CD4-positive, alpha-beta T cell treated with Interleukin-6 at 100 ng/mL for 8 hours (primary cell): ENCODE measurements around the gene MYO18A.

Source experiments
- DNase-seq: peaks from one replicate; pipeline ENCODE4 v3.0.0-alpha.2; 2020; ENCODE audit warnings: mixed read lengths, low spot score

MYO18A gene

DNA sequence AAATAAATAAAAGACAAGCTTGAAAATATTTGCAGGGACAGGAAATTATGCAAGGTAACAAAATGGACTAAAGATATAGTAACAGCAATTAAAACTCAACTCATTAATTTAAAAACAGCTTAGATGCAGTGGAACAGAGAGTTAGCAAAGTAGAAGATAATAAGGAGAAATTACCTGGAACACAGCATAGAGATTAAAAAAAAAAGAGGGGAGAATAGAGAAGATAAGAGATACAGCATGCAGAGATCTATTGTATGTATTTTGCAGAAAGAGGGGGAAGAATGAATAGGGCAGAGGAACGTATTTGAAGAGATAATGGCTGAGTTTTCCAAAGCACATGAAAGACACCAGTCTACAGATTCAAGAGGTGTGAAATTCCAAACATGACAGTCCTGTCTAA, 145.7 kb downstream of the MYO18A start:
- no peak for DNase-seq

DNA sequence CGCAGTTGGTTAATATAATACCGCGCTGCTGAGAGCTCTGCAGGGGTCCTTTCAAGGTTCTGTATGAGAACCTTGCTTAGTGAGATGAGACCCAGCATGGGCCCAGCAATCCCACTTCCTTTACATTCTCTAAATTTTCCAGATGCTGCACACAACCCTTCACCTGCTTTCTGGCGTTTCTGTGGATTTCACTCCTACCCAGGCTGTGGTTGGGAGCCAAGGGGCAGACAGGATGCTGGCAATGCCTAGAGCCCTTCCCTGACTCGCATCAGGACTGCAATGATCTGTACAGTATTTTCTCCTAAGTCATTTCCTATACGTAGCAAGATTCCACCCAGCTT, 147.4 kb downstream of the MYO18A start:
- no peak for DNase-seq

DNA sequence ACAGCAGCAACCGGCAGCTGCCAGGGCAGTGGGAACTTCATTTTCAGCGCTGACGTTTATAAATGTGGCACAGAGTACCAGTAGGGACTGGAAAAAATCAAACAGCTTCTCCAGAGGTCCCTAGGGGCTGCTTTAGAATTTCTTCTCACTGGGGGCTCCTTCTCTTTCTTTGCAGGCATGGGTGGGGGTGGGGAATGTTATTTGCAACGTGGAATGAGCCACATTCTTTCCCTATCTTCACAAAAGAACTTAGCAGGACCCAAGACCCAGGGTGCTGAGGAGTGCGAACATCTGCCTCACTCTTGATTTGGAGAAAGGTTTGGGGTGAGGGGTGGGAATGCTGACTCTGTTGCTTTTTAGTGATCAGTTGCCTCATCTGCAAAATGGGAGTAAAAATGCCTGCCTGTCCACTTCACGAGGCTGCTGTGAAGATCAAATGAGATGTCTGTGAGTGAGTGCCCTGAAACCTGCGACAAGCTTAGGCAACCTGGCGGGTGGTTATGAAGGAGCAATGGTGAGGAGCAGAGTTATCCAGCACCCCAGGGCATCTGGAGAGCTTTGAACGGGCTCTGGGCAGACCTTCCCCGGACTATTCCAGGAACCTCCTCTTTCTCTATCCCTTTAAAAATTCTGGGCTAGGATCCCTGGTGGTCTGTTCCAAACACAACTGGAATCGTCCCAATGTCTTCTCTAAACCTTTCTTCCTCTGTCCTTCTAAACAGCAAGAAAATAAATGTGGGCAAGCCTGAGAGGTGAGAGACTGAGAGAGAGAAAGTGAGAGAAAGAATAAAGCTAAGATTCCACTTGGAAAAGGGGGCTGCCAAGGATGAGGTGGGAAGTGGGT, 148.0 kb downstream of the MYO18A start:
- DNase-seq: no peak

DNA sequence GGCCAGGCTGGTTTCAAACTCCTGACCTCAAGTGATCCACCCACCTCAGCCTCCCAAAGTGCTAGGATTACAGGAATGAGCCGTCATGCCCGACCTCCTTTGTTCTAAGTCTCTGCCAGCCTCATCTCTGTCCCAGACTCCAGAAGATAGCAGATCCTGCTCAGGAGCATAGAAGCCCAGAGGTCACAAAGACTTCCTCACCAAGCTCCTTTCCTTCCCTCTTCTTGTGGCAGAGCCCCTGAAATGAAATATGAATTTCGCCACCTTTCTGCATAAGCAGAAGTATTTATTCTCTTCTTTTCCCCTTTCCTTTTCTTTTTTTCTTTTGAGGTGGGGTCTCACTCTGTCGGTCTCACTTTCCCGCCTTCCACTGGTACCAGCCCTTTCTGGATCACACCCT, 148.7 kb downstream of the MYO18A start:
- DNase-seq: no peak

DNA sequence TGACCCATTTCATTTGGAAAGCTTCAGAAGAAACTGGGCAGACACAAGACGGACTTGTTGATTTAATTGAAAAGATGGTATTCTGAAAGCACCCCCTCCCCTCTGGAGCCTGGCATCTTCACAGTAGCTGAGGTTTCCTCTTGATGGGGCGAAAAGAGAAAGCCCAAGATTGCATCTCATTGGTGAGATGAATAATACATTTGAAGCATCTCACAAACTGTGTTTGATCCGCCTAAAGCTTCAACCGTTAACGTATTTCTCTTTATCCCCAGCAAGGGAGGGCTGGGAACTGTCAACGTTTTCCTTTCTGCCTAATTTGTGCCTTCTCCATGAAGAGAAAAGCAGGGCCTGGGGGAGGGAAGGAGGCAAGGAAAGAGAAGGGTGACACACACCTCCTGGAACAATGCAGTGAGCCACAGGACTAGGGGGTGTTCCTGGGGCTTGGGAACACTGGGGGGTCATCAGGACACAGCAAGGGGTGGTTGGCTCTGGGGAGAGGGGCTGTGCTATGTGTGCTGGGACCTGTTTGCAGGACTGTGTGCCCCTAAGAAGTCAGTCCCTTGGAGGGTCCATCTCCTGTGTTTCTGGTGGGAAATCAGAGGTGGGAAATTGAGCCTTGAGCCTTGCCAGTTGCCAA, 155.8 kb downstream of the MYO18A start:
- no peak for DNase-seq

DNA sequence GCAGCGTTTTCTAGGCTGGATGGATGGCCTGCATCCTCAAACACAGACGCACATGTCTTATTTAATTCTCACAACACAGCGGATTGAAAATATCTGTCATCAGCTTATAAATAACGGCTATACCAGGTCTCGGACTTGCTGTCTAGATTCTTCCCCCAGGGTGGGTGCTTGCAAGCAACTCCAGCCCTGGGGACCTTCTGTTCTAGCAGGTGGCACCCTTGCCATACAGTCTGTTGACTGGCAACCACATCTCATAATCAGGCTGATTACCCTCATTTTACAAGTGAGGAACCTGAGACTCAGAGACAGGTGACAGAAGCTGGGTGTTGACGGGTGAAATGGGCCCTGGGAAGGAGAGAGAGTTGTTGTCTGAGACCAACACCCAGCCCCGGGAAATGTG, 158.1 kb downstream of the MYO18A start:
- no peak for DNase-seq

DNA sequence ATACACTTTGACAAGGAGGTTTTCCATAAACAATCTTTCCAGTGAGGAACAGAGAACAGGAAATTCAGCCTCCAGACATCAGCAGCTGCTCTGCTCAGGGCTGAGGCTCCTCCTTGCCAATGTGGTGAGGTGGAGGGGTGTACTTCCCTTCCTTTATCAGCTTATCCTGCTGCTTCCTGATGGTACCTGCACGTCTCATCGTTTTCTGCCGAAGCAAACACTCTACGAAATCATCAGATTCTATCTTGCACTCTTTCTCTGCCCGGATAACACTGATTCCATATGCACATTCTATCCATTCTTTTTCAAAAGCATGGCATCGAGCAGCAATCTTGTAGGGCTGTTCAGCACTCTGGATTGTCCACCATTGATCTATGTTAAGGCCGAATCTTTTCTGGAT, 159.0 kb downstream of the MYO18A start:
- no peak for DNase-seq
